DMS114 treated with DMSO at 0.1 percent for 48 hours (cell line): Measurements from ENCODE around the gene SALL4.
"Not testable (repeated sequence)": the region's sequence is repeated elsewhere in the genome, so short reads cannot be mapped to it uniquely, and the experiment has no call there.

Experiments
- DNase-seq: peaks from one replicate; lab custom pipeline; 2025; ENCODE audit not compliant: unreplicated experiment; lab: John Stamatoyannopoulos, UW

The SALL4 gene

DNA sequence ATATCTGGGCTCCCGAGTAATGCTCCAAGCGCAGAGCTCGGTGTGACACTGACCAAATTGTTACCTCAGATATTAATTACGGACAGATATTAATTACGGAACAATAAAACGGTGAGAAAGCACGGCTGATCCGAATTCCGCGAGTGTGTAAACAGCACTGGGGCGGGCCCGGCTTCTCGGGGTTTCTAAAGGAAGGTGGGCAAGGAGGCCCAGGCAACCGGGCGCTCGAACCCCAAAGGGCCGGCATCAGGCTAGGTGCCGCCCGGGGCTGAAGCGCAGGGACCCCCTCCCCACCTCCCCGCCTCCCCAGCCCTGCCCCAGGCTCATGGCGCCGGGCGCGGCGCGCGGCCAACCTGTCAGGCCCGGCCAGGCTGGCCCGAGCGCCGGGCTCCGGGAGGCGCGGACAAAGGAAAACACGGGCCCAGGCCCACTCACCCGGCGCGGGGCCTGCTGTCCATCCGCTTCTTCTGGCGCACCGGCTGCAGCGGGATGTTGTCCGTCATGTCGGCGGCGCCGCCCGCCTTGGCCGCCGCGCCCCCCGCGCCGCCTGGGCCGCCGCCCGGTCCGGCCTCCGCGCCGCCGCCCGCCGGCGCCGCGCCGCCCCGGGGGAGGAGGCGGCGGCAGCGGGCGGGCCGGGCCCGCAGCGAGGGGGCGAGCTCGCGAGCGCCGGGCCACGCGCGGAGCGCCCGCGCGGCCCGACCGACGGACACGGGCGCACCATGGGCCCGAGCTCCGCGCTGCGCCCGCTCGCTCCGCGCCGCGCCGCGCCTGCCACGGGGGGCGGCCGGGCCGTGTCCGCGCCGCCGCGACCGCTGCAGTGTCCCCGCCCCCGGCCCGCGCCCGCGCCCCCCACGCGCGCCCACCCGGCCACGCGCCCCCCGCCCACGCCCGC, 34.2 kb downstream of the SALL4 start, which contains the start of gene ATP9A:
ATP9A (minus strand) TSS at position 524 of the 892 bp plus-strand sequence; CDS start at position 503, 21 bp downstream.
- no peak for DNase-seq

DNA sequence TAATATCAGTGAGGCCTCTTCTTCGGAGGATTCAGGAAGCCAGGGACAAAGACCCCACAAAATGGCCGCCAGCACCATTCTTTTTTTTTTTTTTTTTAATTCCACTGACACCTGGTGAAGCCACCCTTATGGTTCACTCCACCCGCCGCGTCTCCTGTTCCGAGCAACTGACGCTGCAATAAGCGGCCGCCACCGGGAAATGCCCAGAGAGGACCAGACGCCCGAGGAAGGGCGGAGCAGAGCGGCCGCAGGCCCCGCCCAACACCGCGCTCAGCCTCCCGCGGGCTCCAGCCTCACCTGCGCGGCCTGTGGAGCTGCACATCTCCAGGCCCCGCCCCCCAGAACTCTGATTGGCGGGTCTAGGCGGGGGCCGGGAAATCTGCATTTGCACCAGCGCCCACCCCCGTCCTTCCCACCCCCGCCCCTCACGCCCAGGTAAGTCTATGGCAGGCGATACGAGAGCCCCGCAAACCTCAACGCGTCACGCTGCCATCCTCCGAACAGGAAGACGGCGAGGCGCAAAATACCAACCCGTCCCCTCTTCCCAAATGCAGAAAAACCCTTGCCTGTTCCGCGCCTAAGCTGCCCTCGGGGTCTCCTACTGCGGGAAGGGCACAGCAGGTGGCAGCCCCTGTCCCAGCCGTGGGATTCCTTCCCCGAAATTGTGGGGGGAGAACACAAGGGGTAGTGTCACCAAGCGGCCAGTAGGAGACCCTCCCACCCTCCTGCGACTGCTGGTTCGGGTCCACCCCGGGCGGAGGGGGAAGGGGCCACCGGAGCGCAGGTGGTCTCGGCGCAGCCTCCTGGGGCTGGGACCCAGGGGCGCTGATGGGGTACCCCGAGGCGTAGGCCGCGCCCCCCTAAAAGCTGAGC, 35.1 kb downstream of the SALL4 start:
- peak; percentile 71 for DNase-seq

DNA sequence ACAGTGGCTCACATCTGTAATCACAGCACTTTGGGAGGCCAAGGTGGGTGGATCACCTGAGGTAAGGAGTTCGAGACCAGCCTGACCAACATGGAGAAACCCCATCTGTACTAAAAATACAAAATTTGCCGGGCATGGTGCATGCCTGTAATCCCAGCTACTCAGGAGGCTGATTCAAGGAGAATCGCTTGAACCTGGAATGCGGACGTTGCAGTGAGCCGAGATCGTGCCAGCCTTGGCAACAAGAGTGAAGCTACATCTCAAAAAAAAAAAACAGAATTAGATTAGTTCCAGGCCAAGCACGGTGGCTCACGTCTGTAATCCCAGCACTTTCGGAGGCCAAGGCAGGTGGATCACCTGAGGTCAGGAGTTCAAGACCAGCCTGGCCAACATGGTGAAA, 36.9 kb downstream of the SALL4 start:
- DNase-seq, result not testable (repeated sequence)

DNA sequence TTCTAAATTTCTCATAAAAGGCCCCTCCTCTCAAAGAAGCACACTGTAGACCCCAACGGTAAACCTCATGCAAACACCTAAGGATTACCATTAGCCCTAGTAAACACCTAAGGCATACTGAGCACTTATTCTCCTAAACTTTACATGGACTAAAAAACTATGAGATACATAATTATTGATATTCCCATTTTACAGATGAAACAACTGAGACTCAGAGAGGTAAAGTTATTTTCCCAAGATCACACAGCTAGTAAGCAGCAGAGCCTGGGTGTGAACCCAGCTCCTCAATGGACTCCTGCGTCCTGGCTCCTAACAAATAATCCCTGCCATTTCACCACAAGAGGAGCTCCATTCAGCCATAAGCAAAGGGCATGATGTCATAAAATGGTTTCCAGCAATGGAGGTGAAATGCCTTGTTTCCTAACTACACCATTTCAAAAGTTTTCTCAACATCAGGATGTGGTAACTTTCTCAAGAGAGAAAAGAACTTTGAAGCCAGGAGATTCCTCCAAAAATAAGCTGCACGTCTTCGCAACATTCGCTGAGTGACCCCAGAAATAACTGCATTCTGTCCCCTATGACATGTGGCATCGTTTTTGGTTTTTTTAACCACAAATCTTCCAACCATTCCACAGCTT, 38.2 kb downstream of the SALL4 start:
- DNase-seq, result no peak

DNA sequence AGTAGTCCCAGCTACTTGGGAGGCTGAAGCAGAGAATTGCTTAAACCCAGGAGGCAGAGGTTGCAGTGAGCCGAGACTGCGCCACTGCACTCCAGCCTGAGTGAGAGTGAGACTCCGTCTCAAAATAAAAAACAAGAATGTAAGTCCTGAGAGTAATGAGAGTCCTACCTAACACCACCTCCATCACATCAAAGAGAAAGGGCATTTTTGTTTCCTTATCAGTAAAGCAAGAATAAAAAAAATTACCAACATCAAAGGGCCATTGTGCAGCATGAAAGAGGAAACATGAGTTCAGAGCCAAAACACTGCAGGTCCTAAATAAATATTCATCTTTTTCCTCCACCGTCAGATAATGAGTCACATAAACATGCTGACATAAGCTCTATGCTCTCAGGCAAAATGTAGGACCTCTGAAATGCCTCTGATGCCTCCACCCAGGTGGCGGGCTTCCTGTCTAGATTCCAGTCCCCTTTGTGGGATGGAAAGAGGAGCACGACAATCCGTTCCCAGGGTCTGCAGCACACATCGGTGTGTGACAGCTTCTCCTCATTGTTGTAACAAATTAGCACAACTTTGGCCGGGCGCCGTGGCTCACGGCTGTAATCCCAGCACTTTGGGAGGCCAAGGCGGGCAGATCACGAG, 41.3 kb downstream of the SALL4 start:
- no peak for DNase-seq

DNA sequence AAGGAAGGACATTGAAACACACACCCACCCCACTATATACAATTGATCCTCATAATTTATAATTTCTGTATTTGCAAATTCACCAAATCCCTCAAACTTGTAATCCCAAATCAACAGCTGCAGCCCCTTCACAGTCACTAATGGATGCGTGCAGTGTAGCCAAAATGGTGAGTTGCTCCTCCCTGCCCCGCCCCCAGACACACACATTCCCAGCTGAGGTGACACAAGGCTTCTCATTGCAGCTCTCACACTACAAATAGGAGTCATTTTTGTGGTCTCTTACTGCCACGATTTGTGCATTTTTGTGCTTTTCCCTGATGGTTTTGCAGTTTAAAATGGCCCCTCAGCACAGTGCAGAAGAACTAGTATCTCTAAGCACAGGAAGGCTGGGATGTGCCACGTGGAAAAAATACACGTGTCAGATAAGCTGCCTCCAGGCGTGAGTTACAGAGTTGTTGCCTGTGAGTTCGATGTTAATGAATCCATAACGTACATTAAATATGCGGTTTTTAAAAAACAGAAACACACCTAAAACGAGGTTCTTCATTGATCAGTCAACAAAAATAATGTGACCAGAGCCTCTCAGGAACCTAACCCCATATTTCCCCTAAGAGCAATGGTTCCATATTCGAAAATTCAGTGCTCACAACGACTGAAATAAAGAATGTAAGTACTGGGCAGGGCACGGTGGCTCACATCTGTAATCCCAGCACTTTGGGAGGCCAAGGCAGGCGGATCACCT, 42.4 kb downstream of the SALL4 start:
- no peak for DNase-seq

DNA sequence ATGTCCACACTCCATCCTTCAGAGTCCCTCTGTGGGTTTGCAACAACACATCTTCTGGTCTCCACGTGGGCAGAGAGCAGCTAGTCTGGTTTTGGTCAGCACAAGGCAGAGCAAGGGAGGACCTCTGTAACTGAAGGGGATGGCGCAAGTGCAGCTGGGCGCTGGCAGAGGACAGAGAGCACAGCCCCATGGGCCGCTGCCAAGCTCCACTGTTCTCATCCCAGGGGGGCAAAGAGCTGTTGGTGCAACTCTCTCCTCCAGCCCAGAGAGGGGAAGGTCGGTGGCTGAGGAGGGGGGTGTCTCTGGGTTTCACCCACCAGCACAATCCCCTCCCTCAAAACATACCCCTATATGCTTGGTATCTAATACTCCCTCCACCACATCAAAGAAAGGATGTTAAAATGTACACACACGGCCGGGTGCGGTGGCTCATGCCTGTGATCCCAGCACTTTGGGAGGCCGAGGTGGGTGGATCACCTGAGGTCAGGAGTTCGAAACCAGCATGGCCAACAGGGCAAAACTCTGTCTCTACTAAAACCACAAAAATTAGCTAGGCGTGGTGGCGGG, 43.3 kb downstream of the SALL4 start:
- no peak for DNase-seq

DNA sequence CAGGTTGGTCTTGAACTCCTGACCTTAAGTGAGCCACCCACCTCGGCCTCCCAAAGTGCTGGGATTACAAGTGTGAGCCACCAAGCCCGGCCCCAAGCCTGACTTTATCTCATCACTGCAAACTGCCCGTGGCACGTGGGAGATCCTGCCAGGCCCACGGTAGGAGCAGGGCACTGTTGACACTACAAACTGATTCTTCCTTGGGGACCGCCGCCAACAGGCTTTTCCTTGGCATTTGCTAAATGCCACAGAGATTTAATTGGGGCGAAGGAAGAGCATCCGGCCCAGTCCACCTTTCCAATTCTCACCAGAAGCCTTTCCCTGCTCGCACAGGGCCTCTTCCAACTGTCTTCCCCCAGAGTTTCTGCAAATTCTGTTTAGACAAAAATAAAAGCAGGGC, 45.1 kb downstream of the SALL4 start:
- no peak for DNase-seq

DNA sequence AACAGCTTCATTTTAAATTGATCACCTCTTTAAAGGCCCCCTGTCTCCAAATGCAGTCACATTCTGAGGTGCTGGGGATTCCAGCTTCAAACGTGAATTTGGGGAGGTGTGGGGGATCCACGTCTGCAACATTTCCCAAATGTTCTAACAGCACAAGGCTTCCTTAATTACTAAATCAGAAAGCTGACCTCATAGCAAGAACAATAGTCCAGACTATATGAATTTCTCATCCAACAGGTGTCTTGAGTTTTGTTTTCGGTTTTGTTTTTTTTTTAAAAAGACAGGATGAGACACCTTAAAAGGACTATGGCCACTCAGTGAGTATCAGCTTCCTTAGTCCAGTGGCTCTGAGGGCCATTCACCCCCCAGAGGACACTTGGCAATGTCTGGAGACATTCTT, 45.7 kb downstream of the SALL4 start:
- DNase-seq, result no peak

DNA sequence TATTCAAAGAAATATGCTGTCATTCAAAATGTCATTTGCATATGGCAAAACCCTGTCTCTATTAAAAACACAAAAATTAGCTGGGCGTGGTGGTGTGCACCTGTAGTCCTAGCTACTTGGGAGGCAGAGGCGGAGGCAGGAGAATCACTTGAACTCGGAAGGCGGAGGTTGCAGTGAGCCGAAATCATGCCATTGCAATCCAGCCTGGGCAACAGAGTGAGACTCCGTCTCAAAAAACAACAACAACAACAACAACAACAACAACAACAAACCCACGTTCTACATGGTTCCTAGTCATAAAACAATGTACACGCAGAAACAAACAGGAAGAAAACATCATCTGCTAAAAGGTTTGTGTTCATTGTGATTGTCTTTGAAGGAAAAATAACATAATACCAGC, 49.1 kb downstream of the SALL4 start:
- not testable (repeated sequence) for DNase-seq

DNA sequence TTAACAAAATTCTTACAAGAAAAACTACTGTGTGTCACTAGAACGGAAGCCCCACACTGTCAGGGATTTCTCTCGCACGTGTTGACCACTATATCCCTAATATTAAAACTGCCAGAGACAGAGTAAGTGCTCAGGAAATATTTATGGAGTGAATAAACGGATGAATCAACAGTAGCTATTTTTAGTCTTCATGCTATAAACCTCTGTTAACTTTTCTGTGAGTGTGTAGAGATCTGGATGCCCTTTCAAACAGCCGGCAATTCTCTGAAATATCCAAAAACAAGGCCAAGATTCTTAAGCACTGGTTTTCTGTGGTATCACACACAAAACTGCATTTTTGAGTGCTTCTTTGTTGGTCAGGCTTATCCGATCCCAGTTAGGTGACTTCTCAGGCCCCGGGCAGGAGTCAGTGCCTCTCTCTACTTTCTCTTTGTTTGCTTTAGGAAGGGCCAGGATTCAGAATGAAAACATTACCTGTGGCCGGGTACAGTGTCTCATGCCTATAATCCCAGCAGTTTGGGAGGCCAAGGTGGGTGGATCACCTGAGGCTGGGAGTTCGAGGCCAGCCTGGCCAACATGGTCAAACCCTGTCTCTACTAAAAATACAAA, 49.9 kb downstream of the SALL4 start:
- DNase-seq, result no peak

DNA sequence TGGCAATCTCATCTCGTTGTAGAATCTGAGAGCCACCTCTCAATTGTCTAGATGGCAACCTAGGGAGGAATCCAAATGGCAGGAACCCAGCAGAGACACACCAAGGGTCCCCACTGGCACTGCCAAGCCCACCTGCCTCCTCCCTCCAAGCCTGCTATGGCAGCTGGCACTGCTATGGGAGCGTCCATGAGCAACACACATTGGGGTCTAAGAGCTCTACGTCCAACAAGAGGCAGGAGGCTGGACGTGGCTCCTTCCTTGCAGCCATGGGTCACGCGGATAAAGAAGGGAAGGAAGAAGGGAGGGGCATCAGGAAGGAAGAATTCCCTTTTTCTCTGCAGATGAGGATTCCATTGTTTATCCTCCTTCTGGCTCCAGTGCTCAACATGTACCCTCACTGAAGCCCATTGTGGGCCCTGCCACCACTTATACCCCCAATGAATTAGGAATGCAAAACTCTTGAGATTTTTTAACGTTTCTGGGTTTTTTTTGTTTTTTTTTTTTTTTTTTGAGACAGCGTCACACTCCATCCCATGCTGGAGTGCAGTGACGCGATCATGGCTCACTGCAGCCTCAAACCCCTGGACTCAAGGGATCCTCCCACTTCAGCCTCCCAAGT, 51.4 kb downstream of the SALL4 start:
- no peak for DNase-seq

DNA sequence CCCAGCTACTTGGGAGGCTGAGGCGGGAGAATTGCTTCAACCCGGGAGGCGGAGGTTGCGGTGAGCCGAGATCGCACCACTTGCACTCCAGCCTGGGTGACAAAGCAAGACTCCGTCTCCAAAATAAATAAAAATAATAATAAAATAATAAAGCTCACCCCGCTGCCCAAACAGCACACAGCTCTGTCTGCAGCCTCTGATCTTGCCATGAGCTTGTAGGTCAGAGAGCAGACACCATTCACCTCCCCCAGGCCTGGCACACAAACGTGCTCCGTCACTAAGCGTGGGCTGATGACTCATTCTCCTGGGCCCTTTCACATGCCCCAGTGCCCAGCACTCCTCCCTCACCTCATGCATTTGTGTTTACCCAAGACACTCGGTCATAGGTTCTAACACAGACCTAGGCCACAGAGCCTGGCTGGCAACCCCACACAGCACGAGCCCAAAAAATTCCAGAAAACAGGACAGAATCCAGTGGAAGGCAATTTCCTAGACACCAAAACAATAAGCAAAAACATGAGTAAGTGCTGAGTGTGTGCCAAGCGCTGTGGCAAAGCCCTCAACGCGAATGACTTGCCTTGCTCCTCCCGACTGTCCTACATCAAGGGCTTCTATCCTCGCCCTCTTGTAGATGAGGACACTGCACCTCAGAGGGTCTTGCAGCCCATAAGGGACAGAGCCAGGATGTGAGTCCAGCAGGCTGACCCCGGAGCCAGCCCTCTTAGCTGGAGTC, 52.1 kb downstream of the SALL4 start:
- DNase-seq, result no peak

DNA sequence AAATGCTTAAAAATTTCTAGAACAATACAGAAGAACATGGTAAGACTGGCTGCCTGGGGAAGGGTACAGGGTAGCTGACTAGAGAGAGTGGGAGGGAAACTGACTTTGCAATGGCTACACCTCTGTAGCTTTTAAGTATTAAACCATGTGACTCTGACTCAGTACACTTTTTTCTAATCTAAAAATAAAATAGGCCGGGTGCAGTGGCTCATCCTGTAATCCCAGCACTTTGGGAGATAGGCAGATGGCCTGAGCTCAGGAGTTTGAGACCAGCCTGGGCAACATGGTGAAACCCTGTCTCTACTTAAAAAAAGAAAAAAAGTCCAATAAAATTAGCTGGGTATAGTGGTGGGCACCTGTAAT, 52.7 kb downstream of the SALL4 start:
- no peak for DNase-seq

DNA sequence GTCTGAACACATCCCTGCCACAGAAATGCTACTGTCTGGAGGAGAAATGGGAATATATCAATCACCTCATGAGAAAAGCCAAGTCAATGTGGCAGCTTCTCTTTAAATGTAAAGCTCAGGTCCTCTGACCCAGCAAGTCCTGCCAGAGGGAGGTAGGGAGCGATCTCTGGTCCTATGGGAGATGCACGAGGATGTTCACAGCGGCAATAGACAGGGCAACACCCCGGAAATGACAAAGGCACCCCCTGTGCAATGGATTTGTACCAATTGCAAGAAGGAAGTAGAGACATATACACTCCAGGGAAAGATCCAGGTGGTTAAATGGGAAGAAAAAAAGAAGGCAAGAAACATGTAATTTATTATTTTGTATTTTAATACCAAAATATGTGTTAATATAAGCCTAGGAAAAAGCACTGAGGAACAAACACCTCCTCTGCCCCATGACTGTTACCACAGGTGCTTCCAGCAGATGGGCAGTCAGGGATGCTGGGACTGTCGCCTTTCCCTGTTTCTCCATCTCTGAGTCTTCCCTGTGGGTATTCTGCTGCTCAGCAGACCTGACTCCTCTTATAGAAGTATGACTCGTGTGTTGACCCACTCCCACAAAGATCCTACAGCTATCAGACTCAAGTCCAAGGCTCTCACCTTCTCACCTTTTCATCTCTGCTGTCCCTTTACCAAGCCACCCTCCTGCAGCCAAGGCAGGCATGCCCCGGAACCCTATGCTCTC, 55.0 kb downstream of the SALL4 start:
- no peak for DNase-seq

DNA sequence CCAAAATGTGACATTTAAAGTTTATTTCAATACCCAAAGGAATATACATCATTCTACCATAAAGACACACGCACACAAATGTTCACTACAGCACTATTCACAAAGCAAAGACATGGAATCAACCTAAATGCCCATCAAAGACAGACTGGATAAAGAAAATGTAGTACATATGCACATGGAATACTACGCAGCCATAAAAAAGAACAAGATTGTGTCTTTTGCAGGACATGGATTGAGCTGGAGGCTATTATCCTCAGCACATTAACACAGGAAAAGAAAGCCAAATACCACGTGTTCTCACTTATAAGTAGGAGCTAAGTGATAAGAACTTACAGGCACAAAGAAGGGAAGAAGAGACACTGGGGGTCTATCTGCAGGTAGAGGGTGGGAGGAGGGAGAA, 56.5 kb downstream of the SALL4 start:
- no peak for DNase-seq

DNA sequence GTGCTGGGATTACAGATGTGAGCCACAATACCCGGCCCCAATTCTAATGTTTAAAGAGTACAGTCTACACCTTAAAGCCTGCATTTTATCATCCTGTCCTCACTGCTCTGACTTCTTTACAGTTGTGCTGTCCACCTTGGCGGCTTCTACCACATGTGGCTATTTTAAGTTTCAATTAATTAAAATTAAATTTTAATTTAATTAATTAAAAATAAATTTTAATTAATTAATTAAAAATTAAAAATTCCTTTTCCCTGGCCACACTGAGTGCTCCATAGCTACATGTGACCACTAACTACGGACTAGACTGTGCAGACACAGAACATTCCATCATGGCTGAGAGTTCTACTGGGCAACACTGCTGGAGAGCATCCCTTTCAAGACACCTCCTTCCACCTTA, 61.5 kb downstream of the SALL4 start:
- no peak for DNase-seq

DNA sequence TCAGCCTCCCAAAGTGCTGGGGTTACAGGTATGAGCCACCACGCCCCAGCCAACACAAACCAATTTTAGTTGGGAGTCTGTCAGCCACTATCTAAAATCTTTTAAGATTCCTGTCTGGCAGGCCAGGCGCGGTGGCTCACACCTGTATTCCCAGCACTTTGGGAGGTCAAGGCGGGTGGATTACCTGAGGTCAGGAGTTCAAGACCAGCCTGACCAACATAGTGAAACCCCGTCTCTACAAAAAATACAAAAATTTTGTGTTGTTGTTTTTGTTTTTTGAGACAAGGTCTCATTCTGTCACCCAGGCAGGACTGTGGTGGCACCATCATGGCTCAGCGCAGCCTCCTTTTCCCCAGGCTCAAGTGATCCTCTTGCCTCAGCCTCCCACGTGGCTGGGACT, 62.0 kb downstream of the SALL4 start:
- DNase-seq, result not testable (repeated sequence)
